Activated CD8-positive, alpha-beta memory T cell treated with anti-CD3 and anti-CD28 coated beads for 24 hours (primary cell): ENCODE data around the gene C1S.

Source experiments
- DNase-seq: peaks from one replicate; pipeline ENCODE4 v3.0.0-alpha.2; 2020

C1S gene

GRCh38 chr12:7079826-7080125 is 19.3 kb downstream of the C1S start:
- DNase-seq = no peak

DNA sequence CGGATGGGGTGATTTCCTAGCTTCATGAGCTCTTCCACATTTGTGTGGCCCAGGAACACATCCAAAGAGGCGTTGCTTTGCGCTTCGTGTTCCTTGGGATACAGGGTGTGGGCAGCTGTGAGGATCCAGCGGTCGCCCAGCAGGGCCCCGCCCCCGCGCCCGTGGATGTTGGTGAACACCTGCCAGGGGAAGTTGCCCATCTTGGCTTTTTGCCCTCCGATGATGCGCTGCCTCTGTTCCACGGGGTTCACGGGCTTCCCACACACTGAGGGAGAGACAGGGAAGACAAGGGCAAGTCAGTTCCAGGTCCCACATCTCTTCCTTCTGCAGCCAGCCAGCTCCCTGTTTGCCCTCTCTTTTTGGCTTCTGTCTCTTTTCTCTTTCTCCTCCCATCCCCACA is 20.5 kb downstream of the C1S start:
- no peak for DNase-seq

DNA sequence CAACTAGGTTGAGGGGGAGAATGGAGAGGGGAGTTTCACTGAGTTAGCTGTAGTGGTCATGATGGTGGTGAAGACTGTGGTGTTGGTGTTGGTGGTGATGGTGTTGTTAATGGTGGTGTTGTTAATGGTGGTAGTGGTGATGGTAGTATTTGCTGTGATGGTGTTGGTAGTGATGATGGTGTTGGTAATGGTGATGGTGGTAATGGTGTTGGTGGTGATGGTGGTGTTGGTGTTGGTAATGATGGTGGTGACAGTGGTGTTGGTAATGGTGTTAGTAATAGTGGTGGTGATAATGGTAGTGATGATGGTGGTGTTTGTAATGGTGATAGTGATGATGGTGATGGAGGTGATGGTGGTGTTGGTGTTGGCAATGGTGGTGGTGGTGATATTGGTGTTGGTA is 22.6 kb downstream of the C1S start:
- DNase-seq = no peak

DNA sequence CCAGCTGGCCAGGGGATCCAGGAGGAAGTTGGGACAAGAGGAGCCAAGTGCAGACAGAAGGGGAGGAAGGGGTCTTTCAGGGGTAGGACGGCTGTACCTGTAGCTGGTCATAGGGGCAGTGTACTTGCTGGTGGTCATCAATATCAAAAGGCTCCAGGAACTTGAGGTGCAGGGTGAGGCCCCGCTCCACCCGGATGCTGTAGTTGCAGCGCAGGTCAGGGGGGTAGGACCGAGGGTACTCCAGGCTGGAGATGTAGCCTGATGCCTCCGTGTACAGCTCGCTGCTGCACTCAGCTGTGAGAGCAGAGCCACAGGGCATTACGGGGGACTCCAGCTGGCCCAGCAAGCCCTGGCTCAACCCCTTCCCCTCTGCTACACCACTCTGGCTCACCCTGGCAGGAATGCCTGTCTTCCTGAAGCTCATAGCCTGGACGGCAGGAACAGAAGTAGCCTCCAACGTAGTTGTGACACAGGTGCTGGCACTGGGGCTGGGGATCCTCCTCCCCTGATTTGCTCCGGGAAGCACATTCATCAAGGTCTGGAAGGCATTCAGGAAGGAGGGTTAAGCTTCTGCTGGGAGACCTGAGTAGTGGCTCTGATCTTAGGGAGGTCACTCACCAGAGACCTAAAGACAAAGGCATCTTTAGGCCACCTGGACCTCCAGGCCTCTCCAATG is 28.8 kb downstream of the C1S start:
- DNase-seq = no peak

- no peak for DNase-seq
Measured at GRCh38 chr12:7090222-7090998, 29.9 kb downstream of the C1S start.

DNA sequence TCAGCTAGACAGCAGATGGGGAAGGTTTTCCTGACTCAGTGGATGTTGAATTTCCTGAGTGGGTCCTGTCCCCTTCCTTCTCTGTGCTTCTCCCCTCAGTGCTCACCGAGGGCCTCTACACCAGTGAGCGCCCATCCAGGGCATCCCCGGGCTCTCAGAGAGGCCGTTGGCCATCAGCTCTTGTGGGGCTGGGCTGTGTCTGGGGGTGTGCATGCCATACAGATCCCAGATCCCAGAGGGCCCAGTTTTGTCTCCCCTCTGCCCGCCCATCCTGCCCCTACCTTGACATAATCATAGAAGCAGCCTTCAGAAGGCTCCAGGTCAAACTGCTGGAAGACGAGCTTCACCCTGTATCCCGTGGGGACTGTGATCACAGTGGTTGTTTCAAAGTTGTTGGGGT is 30.7 kb downstream of the C1S start:
- no peak for DNase-seq

DNA sequence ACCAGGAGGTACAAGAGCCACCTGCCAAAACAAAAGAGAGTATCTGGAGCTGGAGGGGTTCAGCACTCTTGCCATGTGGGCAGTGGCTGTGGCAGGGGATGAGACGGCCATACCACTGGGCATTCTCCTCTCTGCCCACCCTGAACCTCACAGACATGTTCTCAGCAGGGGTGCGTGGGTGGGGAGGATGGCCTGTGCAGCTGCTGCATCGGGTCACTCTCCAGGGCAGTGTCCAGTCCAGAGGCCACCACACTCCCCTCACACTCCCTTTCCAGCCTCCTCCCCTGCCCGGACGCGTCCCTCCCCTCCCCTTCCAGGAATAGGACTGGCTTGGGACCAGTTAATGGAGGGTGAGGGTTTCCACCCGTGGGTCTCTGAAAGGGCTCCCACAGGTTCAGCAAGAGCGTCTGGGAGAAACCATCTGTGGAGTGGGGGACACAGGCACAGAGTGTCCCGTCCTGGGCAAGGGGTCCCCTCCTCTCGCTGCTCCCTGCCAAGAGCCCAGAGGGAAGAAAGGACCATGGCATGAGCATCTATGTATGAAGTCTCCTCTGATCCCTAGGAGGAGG is 31.2 kb downstream of the C1S start:
- DNase-seq = no peak

- peak; percentile 87 for DNase-seq
Measured at GRCh38 chr12:7092229-7092985, 31.9 kb downstream of the C1S start, which contains the start of gene C1R. Gene C1R (minus strand): TSS chr12:7092445. CDS start chr12:7092388, 57 bp downstream.

GRCh38 chr12:7092986-7093460 is 32.5 kb downstream of the C1S start:
- DNase-seq = no peak

GRCh38 chr12:7093486-7093885 is 33.0 kb downstream of the C1S start:
- DNase-seq = no peak

DNA sequence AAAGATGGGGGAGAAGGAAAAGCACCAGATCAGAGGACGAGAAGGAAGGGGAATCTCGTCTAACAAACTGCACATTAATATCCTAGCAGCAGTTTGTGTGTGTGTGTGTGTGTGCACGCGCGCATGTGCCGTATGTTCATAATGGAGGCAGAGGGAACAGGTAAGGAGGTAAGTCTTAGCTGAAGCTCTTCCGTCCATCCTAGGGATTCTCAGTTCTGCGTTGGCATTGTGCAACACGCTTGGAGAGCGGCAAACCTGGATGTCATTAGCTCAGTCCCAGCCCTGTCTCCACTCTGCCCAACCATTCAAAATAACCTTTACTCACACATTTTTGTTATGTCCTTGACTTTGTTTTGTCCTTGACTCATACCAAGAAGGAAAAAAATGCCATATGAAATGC is 33.4 kb downstream of the C1S start:
- no peak for DNase-seq

DNA sequence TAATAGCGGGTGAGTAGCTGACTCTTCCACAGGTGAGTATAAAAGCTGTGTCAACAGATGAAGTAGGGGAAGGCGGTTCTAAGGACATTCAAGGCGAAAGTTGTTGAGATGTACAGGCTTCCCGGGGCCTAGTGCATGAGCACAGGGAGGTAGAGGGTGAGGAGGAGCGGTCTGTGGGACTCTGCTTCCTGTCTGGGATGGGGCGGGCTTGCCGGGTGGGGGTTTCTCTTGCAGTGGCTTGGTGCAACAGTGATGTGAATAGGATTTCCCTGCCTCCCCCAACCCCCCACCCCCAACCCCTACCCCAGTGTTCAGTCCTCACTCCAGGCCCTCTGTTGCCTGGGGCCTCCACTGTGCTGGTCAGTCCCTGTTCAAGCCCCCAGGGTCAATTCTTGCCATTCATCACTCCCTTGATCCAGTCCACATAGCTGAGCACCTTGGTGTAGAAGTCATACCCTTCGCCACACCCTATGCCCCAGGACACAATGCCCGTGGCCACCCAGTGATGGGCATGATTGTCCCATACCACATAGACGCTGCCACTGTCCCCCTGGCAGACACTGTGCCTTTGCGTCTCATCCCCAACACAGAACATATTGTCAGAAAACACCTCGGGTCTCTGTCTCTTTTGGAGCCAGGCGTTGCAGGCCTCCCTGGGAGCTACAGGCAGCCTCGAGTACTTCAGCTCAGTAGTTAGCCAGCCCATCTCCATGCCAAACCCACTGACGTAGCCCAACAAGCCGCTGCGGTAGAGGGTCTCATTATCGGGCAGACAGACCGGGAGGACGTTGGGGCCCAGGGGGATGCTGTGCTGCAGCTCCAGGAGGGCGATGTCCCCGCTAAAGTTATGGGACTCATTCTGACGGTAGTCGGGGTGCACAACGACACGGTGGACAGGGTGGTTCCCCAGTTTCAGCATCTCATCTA is 35.8 kb downstream of the C1S start:
- DNase-seq = no peak

GRCh38 chr12:7096979-7097378 is 36.5 kb downstream of the C1S start:
- no peak for DNase-seq

- no peak for DNase-seq
Measured at GRCh38 chr12:7099290-7099996, 38.9 kb downstream of the C1S start.

DNA sequence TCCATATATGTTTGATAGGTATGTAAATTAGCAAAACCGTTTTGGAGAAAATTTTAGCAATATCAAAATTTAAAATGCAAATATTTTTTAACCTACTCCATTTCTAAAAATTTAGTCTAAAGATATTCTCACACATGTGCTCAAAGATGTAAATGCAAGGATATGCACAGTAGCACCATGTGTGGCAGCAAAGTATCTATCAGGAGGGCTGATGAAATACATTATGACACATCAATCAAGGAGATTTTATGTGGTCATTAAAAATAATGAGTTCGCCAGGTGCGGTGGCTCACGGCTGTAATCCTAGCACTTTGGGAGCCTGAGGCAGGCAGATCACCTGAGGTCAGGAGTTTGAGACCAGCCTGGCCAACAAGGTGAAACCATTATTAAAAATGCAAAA is 39.7 kb downstream of the C1S start:
- no peak for DNase-seq

- no peak for DNase-seq
Measured at GRCh38 chr12:7101047-7101693, 40.7 kb downstream of the C1S start.

GRCh38 chr12:7101694-7102131 is 41.2 kb downstream of the C1S start:
- DNase-seq = no peak

- DNase-seq = no peak
Measured at GRCh38 chr12:7102582-7102981, 42.1 kb downstream of the C1S start.

DNA sequence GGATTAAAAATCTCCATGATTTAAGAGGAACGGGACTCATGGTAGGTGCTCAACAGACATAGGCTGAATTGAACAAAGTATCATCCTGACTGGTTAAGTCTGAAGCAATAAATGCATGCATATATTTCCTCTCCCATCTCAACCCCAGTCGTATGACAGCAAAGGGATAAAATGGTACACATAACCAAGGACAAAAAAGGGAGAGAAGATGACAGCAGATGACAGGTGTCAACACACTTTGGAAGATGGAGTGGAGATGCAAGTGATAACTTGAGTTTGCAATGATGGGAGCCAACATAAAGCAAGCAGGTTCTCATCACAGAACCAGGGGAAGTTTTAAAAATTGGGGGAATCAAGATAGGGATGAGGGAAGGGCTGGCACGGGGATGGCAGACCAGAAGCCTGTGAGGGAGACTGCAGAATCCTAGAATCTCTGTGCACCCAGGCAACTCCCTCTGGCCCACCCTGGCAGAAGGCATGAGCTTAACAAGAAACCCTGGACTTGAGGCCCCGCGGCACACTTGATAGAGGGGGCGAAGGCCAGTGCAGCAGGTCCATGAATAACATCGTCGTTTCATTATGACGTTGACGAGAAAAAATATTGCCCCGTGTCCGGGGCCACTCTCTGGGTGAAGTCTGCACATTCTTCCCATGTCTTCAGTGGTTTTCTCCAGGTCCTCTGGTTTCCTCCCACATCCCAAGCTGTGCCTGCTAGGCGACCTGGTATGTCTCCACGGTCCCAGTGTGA is 43.5 kb downstream of the C1S start:
- DNase-seq = no peak

- DNase-seq = no peak
Measured at GRCh38 chr12:7106082-7106481, 45.6 kb downstream of the C1S start.
